Measurements from ENCODE around the gene LHPP. TPM values are rescaled to one million over a fixed set of nuclear protein-coding genes. Genes with fewer than 3 reads are reported as not detected.

LHPP gene
- total RNA-seq, 1 donor from 2014 or later, result 4.2 TPM

DNA sequence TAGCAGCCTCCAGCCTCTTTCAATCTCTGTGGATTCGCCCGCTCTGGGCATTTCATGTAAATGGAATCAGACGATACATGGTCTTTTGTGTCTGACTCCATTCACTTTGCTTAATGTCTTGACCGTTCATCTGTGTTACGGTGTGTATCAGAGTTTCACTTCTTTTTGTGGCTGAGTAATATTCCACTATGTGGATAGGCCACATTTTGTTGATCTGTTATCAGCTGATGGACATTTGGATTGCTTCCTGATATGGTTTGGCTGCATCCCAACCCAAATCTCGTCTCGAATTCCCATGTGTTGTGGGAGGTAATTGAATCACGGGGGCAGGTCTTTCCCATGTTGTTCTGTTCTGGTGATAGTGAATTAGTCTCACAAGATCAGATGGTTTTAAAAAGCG, 109.0 kb downstream of the LHPP start:
- no peaks in the 10 kb centered on the region for H3K27me3 Mint-ChIP-seq (ENCODE audit: unreplicated experiment)
- no peaks in the 10 kb centered on the region for H3K9me3 Mint-ChIP-seq (ENCODE audit: unreplicated experiment)
- no peaks in the 10 kb centered on the region for H3K4me1 Mint-ChIP-seq (ENCODE audit: unreplicated experiment)
- no peak for DNase-seq (ENCODE audit: low spot score)
- H3K27ac Mint-ChIP-seq (ENCODE audit: unreplicated experiment), result no peak overlapping the region
- TF ChIP-seq, protein P1, sequence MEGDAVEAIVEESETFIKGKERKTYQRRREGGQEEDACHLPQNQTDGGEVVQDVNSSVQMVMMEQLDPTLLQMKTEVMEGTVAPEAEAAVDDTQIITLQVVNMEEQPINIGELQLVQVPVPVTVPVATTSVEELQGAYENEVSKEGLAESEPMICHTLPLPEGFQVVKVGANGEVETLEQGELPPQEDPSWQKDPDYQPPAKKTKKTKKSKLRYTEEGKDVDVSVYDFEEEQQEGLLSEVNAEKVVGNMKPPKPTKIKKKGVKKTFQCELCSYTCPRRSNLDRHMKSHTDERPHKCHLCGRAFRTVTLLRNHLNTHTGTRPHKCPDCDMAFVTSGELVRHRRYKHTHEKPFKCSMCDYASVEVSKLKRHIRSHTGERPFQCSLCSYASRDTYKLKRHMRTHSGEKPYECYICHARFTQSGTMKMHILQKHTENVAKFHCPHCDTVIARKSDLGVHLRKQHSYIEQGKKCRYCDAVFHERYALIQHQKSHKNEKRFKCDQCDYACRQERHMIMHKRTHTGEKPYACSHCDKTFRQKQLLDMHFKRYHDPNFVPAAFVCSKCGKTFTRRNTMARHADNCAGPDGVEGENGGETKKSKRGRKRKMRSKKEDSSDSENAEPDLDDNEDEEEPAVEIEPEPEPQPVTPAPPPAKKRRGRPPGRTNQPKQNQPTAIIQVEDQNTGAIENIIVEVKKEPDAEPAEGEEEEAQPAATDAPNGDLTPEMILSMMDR (IDR thresholded peaks at IDR 0.05; ENCODE audit: unreplicated experiment), result no peak
- H3K36me3 Mint-ChIP-seq (ENCODE audit: low read depth, unreplicated experiment), result no peaks in the 10 kb centered on the region
- no peak overlapping the region for H3K4me3 Mint-ChIP-seq (ENCODE audit: unreplicated experiment)

DNA sequence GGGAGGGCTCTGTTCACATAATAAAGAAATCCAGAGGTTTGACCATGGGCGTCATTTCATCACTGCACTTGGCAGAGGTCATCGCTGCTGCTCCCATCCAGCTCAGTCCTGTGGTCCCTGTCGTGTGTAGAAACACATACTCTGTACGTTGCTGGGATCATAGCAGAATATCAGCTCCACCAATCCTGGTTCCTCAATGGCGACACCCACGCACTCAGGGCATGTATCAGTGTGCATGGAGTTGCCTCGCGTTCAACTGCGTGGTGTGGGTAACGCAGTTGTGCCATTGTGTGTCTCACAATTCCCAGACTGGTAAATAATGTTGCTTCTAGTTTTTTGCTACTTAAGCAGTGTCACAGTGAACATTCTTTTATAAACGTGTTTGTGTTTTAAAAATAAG, 111.1 kb downstream of the LHPP start:
- H3K4me3 Mint-ChIP-seq (ENCODE audit: unreplicated experiment), result no peak overlapping the region
- TF ChIP-seq, protein P1 (IDR thresholded peaks at IDR 0.05; ENCODE audit: unreplicated experiment), result no peak
- no peaks in the 10 kb centered on the region for H3K36me3 Mint-ChIP-seq (ENCODE audit: low read depth, unreplicated experiment)
- DNase-seq (ENCODE audit: low spot score), result no peak
- no peak overlapping the region for H3K27ac Mint-ChIP-seq (ENCODE audit: unreplicated experiment)
- H3K4me1 Mint-ChIP-seq (ENCODE audit: unreplicated experiment), result no peaks in the 10 kb centered on the region
- no peaks in the 10 kb centered on the region for H3K27me3 Mint-ChIP-seq (ENCODE audit: unreplicated experiment)
- no peaks in the 10 kb centered on the region for H3K9me3 Mint-ChIP-seq (ENCODE audit: unreplicated experiment)

GRCh38 chr10:124573726-124574455, 112.3 kb downstream of the LHPP start:
- Mint-ChIP-seq H3K36me3 (ENCODE audit: low read depth, unreplicated experiment) (no peaks in the 10 kb centered on the region), H3K27me3 (ENCODE audit: unreplicated experiment) (peaks cover 3% of the 10 kb centered on the region), H3K27ac (ENCODE audit: unreplicated experiment) (no peak overlapping the region), H3K4me3 (ENCODE audit: unreplicated experiment) (no peak overlapping the region), H3K4me1 (ENCODE audit: unreplicated experiment) (no peaks in the 10 kb centered on the region), H3K9me3 (ENCODE audit: unreplicated experiment) (no peaks in the 10 kb centered on the region)
- DNase-seq (ENCODE audit: low spot score), result no peak
- TF ChIP-seq, protein P1 (IDR thresholded peaks at IDR 0.05; ENCODE audit: unreplicated experiment), result no peak

GRCh38 chr10:124574456-124575070, 112.9 kb downstream of the LHPP start:
- Mint-ChIP-seq H3K9me3 (ENCODE audit: unreplicated experiment) (no peaks in the 10 kb centered on the region), H3K27ac (ENCODE audit: unreplicated experiment) (no peak overlapping the region), H3K4me3 (ENCODE audit: unreplicated experiment) (no peak overlapping the region), H3K27me3 (ENCODE audit: unreplicated experiment) (peaks cover 6% of the 10 kb centered on the region), H3K4me1 (ENCODE audit: unreplicated experiment) (no peaks in the 10 kb centered on the region), H3K36me3 (ENCODE audit: low read depth, unreplicated experiment) (no peaks in the 10 kb centered on the region)
- TF ChIP-seq, protein P1 (IDR thresholded peaks at IDR 0.05; ENCODE audit: unreplicated experiment), result no peak
- DNase-seq (ENCODE audit: low spot score), result no peak

All from endothelial cell (in vitro differentiated cells).